ENCODE data around the gene FHIT.

Gene FHIT

GRCh38 chr3:59877263-59878037 is 1373.8 kb downstream of the FHIT start:
- in situ Hi-C loops (cut with MboI; ENCODE audit: low sequenced_read_pairs), result no loop called here

- in situ Hi-C loops (cut with MboI; ENCODE audit: low sequenced_read_pairs), result no loop called here
Observed at GRCh38 chr3:59876533-59877062, 1374.7 kb downstream of the FHIT start.

- in situ Hi-C loops (cut with MboI; ENCODE audit: low sequenced_read_pairs), result no loop called here
Observed at GRCh38 chr3:59873576-59874230, 1377.5 kb downstream of the FHIT start.

GRCh38 chr3:59872128-59872527 is 1379.1 kb downstream of the FHIT start:
- in situ Hi-C loops (cut with MboI; ENCODE audit: low sequenced_read_pairs), result no loop called here

GRCh38 chr3:59867185-59868002 is 1383.9 kb downstream of the FHIT start:
- in situ Hi-C loops (cut with MboI; ENCODE audit: low sequenced_read_pairs), result no loop called here

GRCh38 chr3:59866076-59866475 is 1385.2 kb downstream of the FHIT start:
- in situ Hi-C loops (cut with MboI; ENCODE audit: low sequenced_read_pairs), result no loop called here

GRCh38 chr3:59865351-59865750 is 1385.9 kb downstream of the FHIT start:
- in situ Hi-C loops (cut with MboI; ENCODE audit: low sequenced_read_pairs), result no loop called here

- in situ Hi-C loops (cut with MboI; ENCODE audit: low sequenced_read_pairs), result no loop called here
Observed at GRCh38 chr3:59862686-59863085, 1388.6 kb downstream of the FHIT start.

GRCh38 chr3:59857589-59858346 is 1393.5 kb downstream of the FHIT start:
- in situ Hi-C loops (cut with MboI; ENCODE audit: low sequenced_read_pairs), result no loop called here

GRCh38 chr3:59856934-59857460 is 1394.3 kb downstream of the FHIT start:
- in situ Hi-C loops (cut with MboI; ENCODE audit: low sequenced_read_pairs), result no loop called here

- in situ Hi-C loops (cut with MboI; ENCODE audit: low sequenced_read_pairs), result no loop called here
Observed at GRCh38 chr3:59854061-59854709, 1397.1 kb downstream of the FHIT start.

GRCh38 chr3:59850417-59850816 is 1400.8 kb downstream of the FHIT start:
- in situ Hi-C loops (cut with MboI; ENCODE audit: low sequenced_read_pairs), result no loop called here

- in situ Hi-C loops (cut with MboI; ENCODE audit: low sequenced_read_pairs), result no loop called here
Observed at GRCh38 chr3:59845386-59845785, 1405.9 kb downstream of the FHIT start.

- in situ Hi-C loops (cut with MboI; ENCODE audit: low sequenced_read_pairs), result no loop called here
Observed at GRCh38 chr3:59843821-59844220, 1407.4 kb downstream of the FHIT start.

GRCh38 chr3:59839810-59840515 is 1411.3 kb downstream of the FHIT start:
- in situ Hi-C loops (cut with MboI; ENCODE audit: low sequenced_read_pairs), result no loop called here

GRCh38 chr3:59839283-59839682 is 1412.0 kb downstream of the FHIT start:
- in situ Hi-C loops (cut with MboI; ENCODE audit: low sequenced_read_pairs), result no loop called here

- in situ Hi-C loops (cut with MboI; ENCODE audit: low sequenced_read_pairs), result no loop called here
Observed at GRCh38 chr3:59836531-59836930, 1414.7 kb downstream of the FHIT start.

- in situ Hi-C loops (cut with MboI; ENCODE audit: low sequenced_read_pairs), result no loop called here
Observed at GRCh38 chr3:59832702-59833101, 1418.5 kb downstream of the FHIT start.

- in situ Hi-C loops (cut with MboI; ENCODE audit: low sequenced_read_pairs), result no loop called here
Observed at GRCh38 chr3:59832241-59832640, 1419.0 kb downstream of the FHIT start.

Measured in HL-60/S4 treated with phorbol 12-myristate 13-acetate at 8.2 ng/mL for 4 days and 3 days (cell line).